Endothelial cell (in vitro differentiated cells): ENCODE measurements around the gene CCNY. TPM values are rescaled to one million over a fixed set of nuclear protein-coding genes. Genes with fewer than 3 reads are reported as not detected.

ENCODE experiments used
- DNase-seq: peaks from one replicate; pipeline ENCODE4 v3.0.0; 2021; ENCODE audit warnings: low spot score
- H3K27ac Mint-ChIP-seq: one replicate; pipeline ENCODE4 v1.8.0; 2021; ENCODE audit warnings: mixed read lengths, inconsistent platforms; ENCODE audit not compliant: unreplicated experiment
- H3K27me3 Mint-ChIP-seq: one replicate; pipeline ENCODE4 v1.8.0; 2021; ENCODE audit warnings: mild to moderate bottlenecking, moderate library complexity, mixed read lengths, inconsistent platforms; ENCODE audit not compliant: unreplicated experiment
- H3K36me3 Mint-ChIP-seq: one replicate; pipeline ENCODE4 v1.8.0; 2021; ENCODE audit warnings: mild to moderate bottlenecking, low read depth, mixed read lengths, inconsistent platforms; ENCODE audit not compliant: unreplicated experiment
- H3K4me1 Mint-ChIP-seq: one replicate; pipeline ENCODE4 v1.8.0; 2021; ENCODE audit warnings: mild to moderate bottlenecking, mixed read lengths, inconsistent platforms; ENCODE audit not compliant: unreplicated experiment
- H3K4me3 Mint-ChIP-seq: one replicate; pipeline ENCODE4 v1.8.0; 2021; ENCODE audit warnings: mild to moderate bottlenecking, mixed read lengths, inconsistent platforms; ENCODE audit not compliant: unreplicated experiment
- H3K9me3 Mint-ChIP-seq: one replicate; pipeline ENCODE4 v1.8.0; 2021; ENCODE audit warnings: mixed read lengths, inconsistent platforms; ENCODE audit not compliant: unreplicated experiment
- long read RNA-seq: library from polyadenylated mRNA; unstranded; transcript quantifications from one replicate; pipeline ENCODE4 v2.0.0, GENCODE V29; 2020; ENCODE audit not compliant: unreplicated experiment
- total RNA-seq: library from RNA; stranded (reverse); fragmentation: NEBNext Ultra II Directional; extraction: Animal tissue kit (Norgen Biotek cat#: 25700); gene quantifications from one replicate; pipeline ENCODE4 v1.2.1, GENCODE V29; 2021; ENCODE audit not compliant: unreplicated experiment
- TF ChIP-seq, protein P1 (sequence below): fragments of 200-600 bp; sonication (generic); IDR thresholded peaks from one replicate; pipeline ENCODE4 v1.5.0; 2021; ENCODE audit warnings: antibody characterized with exemption; ENCODE audit not compliant: unreplicated experiment

CCNY gene
- total RNA-seq, result 169 TPM
- long read RNA-seq, partial matches to known transcripts, result 2 of 8 reads
- long read RNA-seq, other reads (novel, unspliced or antisense), result 4 of 8 reads

GRCh38 chr10:35336084-35336831 is at the start of gene CCNY:
TSS of gene CCNY (plus strand) at chr10:35336509. CDS start at chr10:35337054, 545 bp downstream.
- Mint-ChIP-seq H3K36me3 (peaks cover 17% of the 10 kb centered on the region), H3K4me1 (peaks cover 52% of the 10 kb centered on the region), H3K27me3 (peaks cover 11% of the 10 kb centered on the region), H3K9me3 (no peaks in the 10 kb centered on the region), H3K4me3 (peak within 1 kb of the TSS; percentile 95), H3K27ac (peak within 1 kb of the TSS; percentile 67)
- peak; percentile 74 for DNase-seq
- TF ChIP-seq, protein P1, sequence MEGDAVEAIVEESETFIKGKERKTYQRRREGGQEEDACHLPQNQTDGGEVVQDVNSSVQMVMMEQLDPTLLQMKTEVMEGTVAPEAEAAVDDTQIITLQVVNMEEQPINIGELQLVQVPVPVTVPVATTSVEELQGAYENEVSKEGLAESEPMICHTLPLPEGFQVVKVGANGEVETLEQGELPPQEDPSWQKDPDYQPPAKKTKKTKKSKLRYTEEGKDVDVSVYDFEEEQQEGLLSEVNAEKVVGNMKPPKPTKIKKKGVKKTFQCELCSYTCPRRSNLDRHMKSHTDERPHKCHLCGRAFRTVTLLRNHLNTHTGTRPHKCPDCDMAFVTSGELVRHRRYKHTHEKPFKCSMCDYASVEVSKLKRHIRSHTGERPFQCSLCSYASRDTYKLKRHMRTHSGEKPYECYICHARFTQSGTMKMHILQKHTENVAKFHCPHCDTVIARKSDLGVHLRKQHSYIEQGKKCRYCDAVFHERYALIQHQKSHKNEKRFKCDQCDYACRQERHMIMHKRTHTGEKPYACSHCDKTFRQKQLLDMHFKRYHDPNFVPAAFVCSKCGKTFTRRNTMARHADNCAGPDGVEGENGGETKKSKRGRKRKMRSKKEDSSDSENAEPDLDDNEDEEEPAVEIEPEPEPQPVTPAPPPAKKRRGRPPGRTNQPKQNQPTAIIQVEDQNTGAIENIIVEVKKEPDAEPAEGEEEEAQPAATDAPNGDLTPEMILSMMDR, result no peak

DNA sequence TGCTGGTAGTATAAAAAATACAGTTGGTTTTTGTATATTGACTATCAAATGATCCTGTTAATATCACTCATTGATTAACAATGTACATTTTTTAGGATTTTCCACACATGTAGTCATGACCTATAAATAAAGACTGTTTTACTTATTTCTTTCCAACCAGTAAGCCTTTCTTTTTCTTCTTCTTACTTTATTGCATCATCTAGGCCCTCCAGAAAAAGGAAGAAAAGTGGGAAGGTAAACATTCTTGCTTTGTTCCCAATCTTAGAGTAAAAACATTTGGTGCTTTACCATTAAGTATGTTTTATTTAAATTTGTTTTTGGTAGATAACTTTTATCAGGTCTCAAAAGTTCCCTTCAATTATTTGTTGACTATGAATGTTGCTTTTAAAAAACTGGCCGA is 47.1 kb upstream of the CCNY start:
- no peak overlapping the region for H3K4me3 Mint-ChIP-seq
- no peaks in the 10 kb centered on the region for H3K9me3 Mint-ChIP-seq
- DNase-seq, result no peak
- no peaks in the 10 kb centered on the region for H3K36me3 Mint-ChIP-seq
- TF ChIP-seq, protein P1, result no peak
- H3K4me1 Mint-ChIP-seq, result no peaks in the 10 kb centered on the region
- H3K27ac Mint-ChIP-seq, result no peak overlapping the region
- H3K27me3 Mint-ChIP-seq, result peaks cover 1% of the 10 kb centered on the region

DNA sequence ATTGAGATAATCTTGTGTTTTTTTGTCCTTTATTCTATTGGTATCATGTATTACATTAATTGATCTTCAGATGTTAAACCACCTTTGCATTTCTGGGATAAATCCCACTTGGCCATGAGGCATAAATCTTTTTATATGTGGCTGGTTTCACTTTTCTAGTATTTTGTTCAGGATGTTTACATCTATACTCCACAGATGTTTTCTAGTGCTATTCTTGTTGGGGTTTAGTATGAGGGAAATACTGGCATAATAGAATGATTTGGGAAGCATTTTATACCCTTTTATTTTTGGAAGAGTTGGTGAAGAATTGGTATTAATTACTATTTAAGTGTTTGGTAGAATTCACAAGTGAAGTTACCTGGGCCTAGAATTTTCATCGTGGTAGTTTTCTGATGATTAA is 41.8 kb upstream of the CCNY start:
- Mint-ChIP-seq H3K9me3 (no peaks in the 10 kb centered on the region), H3K4me1 (peaks cover 7% of the 10 kb centered on the region), H3K27me3 (peaks cover 3% of the 10 kb centered on the region), H3K36me3 (no peaks in the 10 kb centered on the region), H3K4me3 (no peak overlapping the region), H3K27ac (no peak overlapping the region)
- DNase-seq, result no peak
- TF ChIP-seq, protein P1, result no peak

DNA sequence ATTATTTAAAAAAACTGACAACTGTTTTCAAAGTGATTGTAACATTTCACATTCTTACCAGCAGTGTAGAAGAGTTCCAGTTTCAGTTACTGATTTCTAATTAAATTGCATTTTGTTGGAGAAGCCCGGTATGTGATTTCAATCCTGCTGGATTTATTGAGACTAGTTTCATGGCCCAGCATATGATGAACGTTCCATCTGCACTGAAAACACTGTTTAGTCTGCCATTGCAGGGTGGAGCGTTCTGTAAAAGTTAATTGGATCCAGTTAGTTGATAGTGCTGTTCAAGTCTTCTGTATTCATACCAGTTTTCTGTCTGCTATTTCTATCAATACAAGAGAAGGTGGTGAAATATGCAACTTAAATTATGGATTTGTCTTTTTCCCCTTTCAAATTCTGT is 37.3 kb upstream of the CCNY start:
- H3K36me3 Mint-ChIP-seq, result no peaks in the 10 kb centered on the region

More for the DNA sequence above, 37.3 kb upstream of the CCNY start:
- H3K27me3 Mint-ChIP-seq, result peaks cover 3% of the 10 kb centered on the region
- DNase-seq, result no peak
- peaks cover 7% of the 10 kb centered on the region for H3K4me1 Mint-ChIP-seq
- H3K27ac Mint-ChIP-seq, result no peak overlapping the region
- H3K9me3 Mint-ChIP-seq, result no peaks in the 10 kb centered on the region
- TF ChIP-seq, protein P1, result no peak
- no peak overlapping the region for H3K4me3 Mint-ChIP-seq
